HG03097 (cell line): ENCODE results near the gene NUDT14.

ENCODE experiments used
- ATAC-seq: cut with Tn5 transposase; IDR thresholded peaks from one replicate; pipeline ENCODE4 v1.9.1; 2021; ENCODE audit not compliant: unreplicated experiment, low FRiP score

Gene NUDT14

GRCh38 chr14:105138021-105138541 is 43.0 kb downstream of the NUDT14 start:
- ATAC-seq, result no peak

- no peak for ATAC-seq
Measured at GRCh38 chr14:105137481-105138020, 43.6 kb downstream of the NUDT14 start.

GRCh38 chr14:105136401-105137322 is 44.5 kb downstream of the NUDT14 start:
- no peak for ATAC-seq

GRCh38 chr14:105135700-105136395 is 45.3 kb downstream of the NUDT14 start:
- ATAC-seq, result no peak

- no peak for ATAC-seq
Measured at GRCh38 chr14:105132921-105133654, 48.0 kb downstream of the NUDT14 start.

GRCh38 chr14:105131241-105131640 is 49.9 kb downstream of the NUDT14 start:
- no peak for ATAC-seq

- no peak for ATAC-seq
Measured at GRCh38 chr14:105128059-105128458, 53.1 kb downstream of the NUDT14 start.

GRCh38 chr14:105126981-105127329 is 54.2 kb downstream of the NUDT14 start:
- ATAC-seq, result no peak

- ATAC-seq, result no peak
Measured at GRCh38 chr14:105126126-105126980, 54.8 kb downstream of the NUDT14 start.

- ATAC-seq, result no peak
Measured at GRCh38 chr14:105124823-105125222, 56.3 kb downstream of the NUDT14 start.

- no peak for ATAC-seq
Measured at GRCh38 chr14:105123981-105124765, 56.9 kb downstream of the NUDT14 start.

- ATAC-seq, result no peak
Measured at GRCh38 chr14:105123064-105123665, 57.9 kb downstream of the NUDT14 start.
